IMR-90 (cell line): ENCODE measurements around the gene UVSSA. TPM values are rescaled to one million over a fixed set of nuclear protein-coding genes. Genes with fewer than 3 reads are reported as not detected.
A peak's percentile ranks its signal among the peaks of the same experiment; 100 is the strongest.

Source experiments
- ATAC-seq: fragments of 200-7000 bp; cut with Tn5 transposase; 2 replicates; pipeline ENCODE4 v1.9.1; 2020; ENCODE audit warnings: low read depth, mild to moderate bottlenecking, moderate library complexity
- BruUV-seq: library from RNA; stranded (reverse); fragments of 400-500 nt; replicated peaks from 2 replicates; lab custom pipeline; 2021; lab: Mats Ljungman, UMichigan
- CTCF ChIA-PET: fragments of 300-600 bp; formaldehyde crosslinking; extraction: SDS; loops from one replicate; lab custom pipeline; 2021; ENCODE audit warnings: antibody characterized with exemption; lab: Yijun Ruan, JAX
- POLR2A ChIA-PET: fragments of 300-600 bp; sonication (Branson Sonifier 250); formaldehyde crosslinking; loops from one replicate; lab custom pipeline; 2022; ENCODE audit warnings: antibody characterized with exemption; ENCODE audit not compliant: unreplicated experiment; lab: Charles Lee
- DNase-seq: peaks from one replicate; pipeline ENCODE4 v3.0.0; 2013
- H2AFZ ChIP-seq: replicated peaks from 2 replicates; pipeline ENCODE3; 2013; ENCODE audit warnings: low read length, mild to moderate bottlenecking; ENCODE audit not compliant: poor library complexity
- H2AK5ac ChIP-seq: 2 replicates; pipeline ENCODE4 v1.6.1; 2013; ENCODE audit warnings: low read depth, low read length, inconsistent platforms
- H2AK9ac ChIP-seq: replicated peaks from 2 replicates; pipeline ENCODE3; 2013; ENCODE audit warnings: mild to moderate bottlenecking, low read depth, low read length, moderate library complexity; ENCODE audit not compliant: poor library complexity
- H2BK120ac ChIP-seq: 2 replicates; pipeline ENCODE4 v1.6.1; 2013; ENCODE audit warnings: low read depth, low read length, inconsistent platforms
- H2BK15ac ChIP-seq: 3 replicates; pipeline ENCODE4 v1.6.1; 2013; ENCODE audit warnings: low read depth, low read length, inconsistent platforms
- H2BK20ac ChIP-seq: 2 replicates; pipeline ENCODE4 v1.6.1; 2013; ENCODE audit warnings: low read depth, mild to moderate bottlenecking, inconsistent platforms, low read length, moderate library complexity
- H2BK5ac ChIP-seq: 2 replicates; pipeline ENCODE4 v1.6.1; 2013; ENCODE audit warnings: mild to moderate bottlenecking, low read depth, low read length, inconsistent platforms; ENCODE audit not compliant: poor library complexity, severe bottlenecking
- H3K14ac ChIP-seq: replicated peaks from 2 replicates; pipeline ENCODE4 v1.6.1; 2013; ENCODE audit warnings: low read depth, low read length, inconsistent platforms
- H3K18ac ChIP-seq: 2 replicates; pipeline ENCODE4 v1.6.1; 2013; ENCODE audit warnings: low read depth, low read length, control low read depth
- H3K23ac ChIP-seq: 2 replicates; pipeline ENCODE4 v1.6.1; 2013; ENCODE audit warnings: low read depth, low read length, inconsistent platforms
- H3K27ac ChIP-seq: 2 replicates; pipeline ENCODE4 v1.5.1; 2013; ENCODE audit warnings: mild to moderate bottlenecking, control low read depth, low read length; ENCODE audit not compliant: insufficient read depth
- H3K27me3 ChIP-seq: 2 replicates; pipeline ENCODE4 v1.6.1; 2013; ENCODE audit warnings: low read length; ENCODE audit not compliant: control insufficient read depth, insufficient read depth
- H3K36me3 ChIP-seq: 2 replicates; pipeline ENCODE4 v1.6.1; 2013; ENCODE audit warnings: low read length, mixed read lengths; ENCODE audit not compliant: control insufficient read depth, insufficient read depth
- H3K4ac ChIP-seq: 2 replicates; pipeline ENCODE4 v1.6.1; 2013; ENCODE audit warnings: low read depth, low read length, inconsistent platforms
- H3K4me1 ChIP-seq: 2 replicates; pipeline ENCODE4 v1.6.1; 2013; ENCODE audit warnings: low read length, mixed read lengths; ENCODE audit not compliant: control insufficient read depth, insufficient read depth
- H3K4me2 ChIP-seq: 2 replicates; pipeline ENCODE4 v1.6.1; 2013; ENCODE audit warnings: low read depth, mild to moderate bottlenecking, control low read depth, low read length, moderate library complexity
- H3K4me3 ChIP-seq: 2 replicates; pipeline ENCODE4 v1.5.1; 2013; ENCODE audit warnings: low read depth, mild to moderate bottlenecking, control low read depth, low read length, moderate library complexity; ENCODE audit not compliant: insufficient read depth
- H3K56ac ChIP-seq: 2 replicates; pipeline ENCODE4 v1.6.1; 2013; ENCODE audit warnings: low read length, inconsistent platforms; ENCODE audit not compliant: insufficient read depth; ENCODE audit errors: extremely low read depth
- H3K79me1 ChIP-seq, 2 experiments: 2 replicates each; pipeline ENCODE4 v1.6.1; 2013; ENCODE audit warnings: low read length in 2 of 2, inconsistent platforms in 1 of 2, low read depth in 1 of 2
- H3K9ac ChIP-seq: 2 replicates; pipeline ENCODE4 v1.6.1; 2013; ENCODE audit warnings: low read depth, low read length, control low read depth
- H3K9me1 ChIP-seq: 2 replicates; pipeline ENCODE4 v1.6.1; 2013; ENCODE audit warnings: low read length, inconsistent platforms; ENCODE audit not compliant: insufficient read depth
- H3K9me3 ChIP-seq: 2 replicates; pipeline ENCODE4 v1.6.1; 2013; ENCODE audit warnings: low read length; ENCODE audit not compliant: control insufficient read depth, insufficient read depth
- H4K20me1 ChIP-seq: 2 replicates; pipeline ENCODE4 v1.6.1; 2013; ENCODE audit warnings: low read length, inconsistent platforms; ENCODE audit not compliant: insufficient read depth
- H4K5ac ChIP-seq: 2 replicates; pipeline ENCODE4 v1.6.1; 2013; ENCODE audit warnings: mild to moderate bottlenecking, low read depth, low read length, control low read depth
- H4K8ac ChIP-seq, 2 experiments: 2 replicates each; pipeline ENCODE4 v1.6.1; 2013; ENCODE audit warnings: low read depth in 2 of 2, low read length in 2 of 2, control low read depth in 1 of 2, inconsistent platforms in 1 of 2
- H4K91ac ChIP-seq: 2 replicates; pipeline ENCODE4 v1.6.1; 2013; ENCODE audit warnings: low read depth, low read length, inconsistent platforms; ENCODE audit not compliant: insufficient read depth
- CTCF ChIP-seq: conservative IDR thresholded peaks from 2 replicates; pipeline ENCODE4 v1.5.1; 2012; ENCODE audit warnings: mild to moderate bottlenecking, low read depth, low read length, improper control_type of control experiment
- MAFK ChIP-seq: IDR thresholded peaks from 2 replicates; pipeline ENCODE4 v1.6.1; 2012; ENCODE audit warnings: low read depth, low read length, improper control_type of control experiment
- NFE2L2 ChIP-seq: fragments of 150-350 bp; IDR thresholded peaks from 2 replicates; pipeline ENCODE4 v1.6.1; 2016; ENCODE audit warnings: low read depth, mild to moderate bottlenecking, low read length
- POLR2A ChIP-seq: IDR thresholded peaks from 2 replicates; pipeline ENCODE4 v1.6.1; 2012; ENCODE audit warnings: mild to moderate bottlenecking, low read depth, low read length
- RAD21 ChIP-seq: IDR thresholded peaks from 2 replicates; pipeline ENCODE4 v1.6.1; 2012; ENCODE audit warnings: low read length, improper control_type of control experiment
- RFX5 ChIP-seq: IDR thresholded peaks from 2 replicates; pipeline ENCODE4 v1.8.0; 2012; ENCODE audit warnings: low read depth, mild to moderate bottlenecking, low read length, moderate library complexity
- SMC3 ChIP-seq: fragments of 150-350 bp; IDR thresholded peaks from 2 replicates; pipeline ENCODE4 v1.6.1; 2016; ENCODE audit warnings: low read depth, mild to moderate bottlenecking, antibody characterized with exemption, low read length, moderate library complexity
- USF2 ChIP-seq: fragments of 150-350 bp; IDR thresholded peaks from 2 replicates; pipeline ENCODE4 v1.6.1; 2017; ENCODE audit warnings: mild to moderate bottlenecking, antibody characterized with exemption, low read length, low read depth
- WGBS, 2 experiments: methylation state at CpG; one replicate each; pipeline versions ENCODE4 v1.1.5 to v1.1.7; 2013; ENCODE audit warnings: missing lambda C conversion rate in 2 of 2; ENCODE audit not compliant: insufficient read length in 1 of 2; ENCODE audit errors: extremely low coverage in 2 of 2; 5-methylcytosine and 5-hydroxymethylcytosine counted together
- dilution Hi-C: fragments of 300-500 bp; cut with HindIII; formaldehyde crosslinking; loops from one replicate; pipeline ENCODE4 v1.14.3; 2018; ENCODE audit warnings: low sequenced_read_pairs; ENCODE audit not compliant: unreplicated experiment
- in situ Hi-C: fragments of 300-500 bp; cut with MboI; formaldehyde crosslinking; loops from 3 replicates; pipeline ENCODE4 v1.14.3; 2019; ENCODE audit warnings: low sequenced_read_pairs, inconsistent platforms, mixed read lengths
- intact Hi-C: fragments of 100-400 bp; cut with micrococcal nuclease; formaldehyde crosslinking; loops from 2 replicates; pipeline ENCODE4 v1.10.0; 2022
- polyA plus RNA-seq, 3 experiments: library from polyadenylated mRNA; depleted of rRNA; stranded (reverse); fragments of >200 nt; gene quantifications; 2 replicates each; pipeline ENCODE4 v1.2.3, GENCODE V29; 2012; ENCODE audit warnings: low replicate concordance in 1 of 3
- total RNA-seq: library from RNA; depleted of rRNA; stranded (reverse); fragments of >200 nt; gene quantifications from 2 replicates; pipeline ENCODE4 v1.2.3, GENCODE V29; 2012

UVSSA gene
- total and polyA plus RNA-seq, 2 of the 4 experiments (the other 2 are of a cell fraction), result 1.4 to 8.4 TPM

- Histone ChIP-seq H3K9me3 (no peaks in the 10 kb centered on the region), H3K18ac (no peak overlapping the region), H3K4ac (peak overlapping the region; percentile 50; the same call in 1 of the 2 replicates), H2BK20ac (no peak overlapping the region), H4K20me1 (peaks cover 7% of the 10 kb centered on the region; the same call in 1 of the 2 replicates), H2AK9ac (peak overlapping the region; percentile 63), H2BK120ac (no peak overlapping the region), H3K23ac (no peak overlapping the region), H3K56ac (peak overlapping the region; percentile 10; the same call in 1 of the 2 replicates), H3K27ac (no peak overlapping the region), H3K4me3 (no peak overlapping the region), H4K8ac (peak overlapping the region in 1 of 2 experiments; percentile 75; a peak in 2 of 4 replicates), H3K79me1 (peaks cover 12 to 24% of the 10 kb centered on the region in 2 experiments), H4K5ac (peak overlapping the region; percentile 44; the same call in 1 of the 2 replicates), H3K14ac (no peak overlapping the region), H3K36me3 (peaks cover 33% of the 10 kb centered on the region; the same call in 1 of the 2 replicates), H2AFZ (peak overlapping the region; percentile 93), H3K9ac (no peak overlapping the region; the same call in 1 of the 2 replicates), H3K4me1 (peaks cover 5% of the 10 kb centered on the region), H3K4me2 (no peak overlapping the region), H3K27me3 (no peaks in the 10 kb centered on the region), H4K91ac (no peak overlapping the region), H3K9me1 (0 out of 2 replicates have a peak, but pooled peaks cover 3% of the 10 kb centered on the region), H2AK5ac (no peak overlapping the region; the same call in 1 of the 2 replicates), H2BK5ac (no peak overlapping the region), H2BK15ac (no peak overlapping the region)
- peak; percentile 78 for TF ChIP-seq RAD21
- TF ChIP-seq CTCF, result peak; percentile 86
- TF ChIP-seq MAFK, result no peak
- peak; percentile 85 for TF ChIP-seq SMC3
- TF ChIP-seq POLR2A, result no peak
- TF ChIP-seq USF2, result no peak
- no peak for TF ChIP-seq RFX5
- no peak for TF ChIP-seq NFE2L2
- DNase-seq (peak; percentile 70), ATAC-seq (peak; percentile 24)
- POLR2A ChIA-PET, result no interaction called here
- CTCF ChIA-PET, result no interaction called here
- intact Hi-C loops, result loop anchor here (1.0 kb wide), 1 partner anchor 222 kb away; no protein-coding TSS in a partner anchor
- no TSS peak for BruUV-seq
- dilution Hi-C loops, result no loop called here
- in situ Hi-C loops, result loop anchor here (5.0 to 10.0 kb wide), 2 partner anchors 220 to 283 kb away; no protein-coding TSS in a partner anchor
- WGBS, 2 experiments, result 34% methylated on average over 10 of the region's 24 CpGs; no CpG with 5 or more reads in 1 of the 2 experiments
These were observed 5.0 kb downstream of the UVSSA start for GRCh38 chr4:1351854-1352566.
